AG08396 (cell line): Measurements from ENCODE around the gene MED20.

ENCODE experiments used
- DNase-seq: peaks from one replicate; pipeline ENCODE4 v3.0.0; 2012; ENCODE audit warnings: low spot score, mixed read lengths

MED20 gene

GRCh38 chr6:41901882-41902519, 18.9 kb downstream of the MED20 start:
- DNase-seq, result peak; percentile 38

GRCh38 chr6:41900861-41901260, 20.1 kb downstream of the MED20 start:
- DNase-seq, result no peak

- DNase-seq, result no peak
These were observed 24.7 kb downstream of the MED20 start for GRCh38 chr6:41896281-41896680.

GRCh38 chr6:41895300-41896233, 25.4 kb downstream of the MED20 start, which contains the start of gene USP49:
Gene USP49, minus strand, starts transcription at chr6:41895375. Its CDS starts 88,392 bp downstream, at chr6:41806983.
- DNase-seq, result peak; percentile 95

- no peak for DNase-seq
These were observed 26.3 kb downstream of the MED20 start for GRCh38 chr6:41894366-41895299.

GRCh38 chr6:41892921-41893564, 27.9 kb downstream of the MED20 start:
- DNase-seq, result no peak

GRCh38 chr6:41887331-41887751, 33.6 kb downstream of the MED20 start:
- no peak for DNase-seq

- no peak for DNase-seq
These were observed 35.0 kb downstream of the MED20 start for GRCh38 chr6:41885930-41886329.

GRCh38 chr6:41884957-41885356, 36.0 kb downstream of the MED20 start:
- DNase-seq, result no peak

- DNase-seq, result no peak
These were observed 39.4 kb downstream of the MED20 start for GRCh38 chr6:41881506-41881905.

- DNase-seq, result peak; percentile 36
These were observed 42.0 kb downstream of the MED20 start for GRCh38 chr6:41878961-41879405.

GRCh38 chr6:41878246-41878645, 42.7 kb downstream of the MED20 start:
- peak; percentile 48 for DNase-seq

- DNase-seq, result no peak
These were observed 43.8 kb downstream of the MED20 start for GRCh38 chr6:41877051-41877680.

- no peak for DNase-seq
These were observed 46.2 kb downstream of the MED20 start for GRCh38 chr6:41874741-41875140.

- DNase-seq, result no peak
These were observed 48.8 kb downstream of the MED20 start for GRCh38 chr6:41872147-41872546.

GRCh38 chr6:41871691-41872090, 49.2 kb downstream of the MED20 start:
- DNase-seq, result no peak

GRCh38 chr6:41859356-41859755, 61.6 kb downstream of the MED20 start:
- DNase-seq, result no peak

GRCh38 chr6:41858703-41859102, 62.2 kb downstream of the MED20 start:
- no peak for DNase-seq
